ENCODE data around the gene PPP1CC. TPM values are rescaled to one million over a fixed set of nuclear protein-coding genes. Genes with fewer than 3 reads are reported as not detected.
A peak's percentile ranks its signal among the peaks of the same experiment; 100 is the strongest.

PPP1CC gene
- total RNA-seq, 2 experiments from 2014 or later, result 334 to 343 TPM

- intact Hi-C loops (cut with micrococcal nuclease), result no loop called here
- no peak overlapping the region for H3K4me3 Mint-ChIP-seq
- H3K27me3 Mint-ChIP-seq, result no peaks in the 10 kb centered on the region
- ChIA-PET POLR2A (no interaction called here), CTCF (no interaction called here)
- no peaks in the 10 kb centered on the region for H3K36me3 Mint-ChIP-seq
- H3K9me3 Mint-ChIP-seq, result no peaks in the 10 kb centered on the region
- H3K27ac Mint-ChIP-seq, result no peak overlapping the region
- peaks cover 12% of the 10 kb centered on the region for H3K4me1 Mint-ChIP-seq (ENCODE audit: low read depth)
- no peak for DNase-seq
Measured at GRCh38 chr12:110680032-110680431, 62.7 kb downstream of the PPP1CC start.

DNA sequence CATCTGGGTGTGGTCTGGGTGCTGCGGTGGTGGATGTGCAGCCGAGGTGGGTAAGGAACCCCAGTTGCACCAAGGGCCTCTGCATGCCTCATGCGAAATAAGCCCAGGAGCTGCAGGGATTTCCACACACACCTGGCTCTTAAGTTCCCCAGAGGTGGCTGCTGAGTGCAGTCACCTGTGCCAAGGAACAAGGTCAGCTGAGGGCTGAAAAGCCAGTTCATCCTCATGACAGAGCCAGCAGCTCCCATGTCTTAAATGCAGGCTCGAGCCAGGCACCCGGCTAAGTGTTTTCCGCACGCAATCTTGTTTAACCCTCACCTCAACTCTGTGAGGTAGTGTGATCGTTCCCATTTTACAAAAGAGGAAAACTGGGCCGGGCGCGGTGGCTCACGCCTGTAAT is 63.5 kb downstream of the PPP1CC start:
- no peaks in the 10 kb centered on the region for H3K27me3 Mint-ChIP-seq
- peaks cover 12% of the 10 kb centered on the region for H3K4me1 Mint-ChIP-seq (ENCODE audit: low read depth)
- no peak overlapping the region for H3K27ac Mint-ChIP-seq
- H3K4me3 Mint-ChIP-seq, result no peak overlapping the region
- POLR2A ChIA-PET, result no interaction called here
- H3K36me3 Mint-ChIP-seq, result peaks cover 3% of the 10 kb centered on the region
- H3K9me3 Mint-ChIP-seq, result peaks cover 5% of the 10 kb centered on the region
- intact Hi-C loops (cut with micrococcal nuclease), result no loop called here
- DNase-seq, result no peak
- CTCF ChIA-PET, result no interaction called here

DNA sequence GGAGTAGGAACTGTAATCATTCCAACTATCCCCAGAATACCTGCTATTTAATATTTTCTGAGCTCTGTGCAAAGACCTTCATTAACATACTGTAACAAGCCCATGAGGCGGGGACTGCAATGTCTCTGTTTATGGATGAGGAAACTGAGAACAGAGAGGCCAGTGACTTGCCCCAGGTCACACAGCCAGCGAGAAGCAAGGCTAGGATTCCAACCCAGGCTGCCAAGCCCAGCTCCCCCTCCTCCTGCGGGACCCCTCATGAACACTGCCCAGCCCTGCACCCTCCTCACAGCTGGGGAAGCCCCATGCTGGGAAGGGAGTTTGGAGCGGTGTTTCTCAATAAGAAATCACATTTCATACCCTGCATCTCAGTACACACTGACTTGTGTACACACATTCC is 64.7 kb downstream of the PPP1CC start:
- Mint-ChIP-seq H3K27ac (no peak overlapping the region), H3K4me3 (no peak overlapping the region), H3K36me3 (peaks cover 3% of the 10 kb centered on the region), H3K9me3 (peaks cover 5% of the 10 kb centered on the region), H3K4me1 (ENCODE audit: low read depth) (peaks cover 12% of the 10 kb centered on the region), H3K27me3 (no peaks in the 10 kb centered on the region)
- ChIA-PET POLR2A (no interaction called here), CTCF (no interaction called here)
- DNase-seq, result no peak
- intact Hi-C loops (cut with micrococcal nuclease), result no loop called here

- POLR2A ChIA-PET, result no interaction called here
- Mint-ChIP-seq H3K27me3 (no peaks in the 10 kb centered on the region), H3K36me3 (peaks cover 3% of the 10 kb centered on the region), H3K4me1 (ENCODE audit: low read depth) (peaks cover 15% of the 10 kb centered on the region), H3K9me3 (peaks cover 5% of the 10 kb centered on the region), H3K4me3 (no peak overlapping the region), H3K27ac (no peak overlapping the region)
- CTCF ChIA-PET, result no interaction called here
- no peak for DNase-seq
- intact Hi-C loops (cut with micrococcal nuclease), result no loop called here
Measured at GRCh38 chr12:110677206-110677911, 65.3 kb downstream of the PPP1CC start.

GRCh38 chr12:110676171-110676570 is 66.5 kb downstream of the PPP1CC start:
- intact Hi-C loops (cut with micrococcal nuclease), result no loop called here
- H3K27me3 Mint-ChIP-seq, result no peaks in the 10 kb centered on the region
- CTCF ChIA-PET, result interaction anchor here (1.2 kb wide), 1 partner anchor 12 kb away, joined by 3 read pairs; no protein-coding TSS in a partner anchor
- peaks cover 5% of the 10 kb centered on the region for H3K9me3 Mint-ChIP-seq
- DNase-seq, result no peak
- H3K4me3 Mint-ChIP-seq, result no peak overlapping the region
- peaks cover 3% of the 10 kb centered on the region for H3K36me3 Mint-ChIP-seq
- POLR2A ChIA-PET, result no interaction called here
- H3K27ac Mint-ChIP-seq, result no peak overlapping the region
- peaks cover 15% of the 10 kb centered on the region for H3K4me1 Mint-ChIP-seq (ENCODE audit: low read depth)

- peaks cover 21% of the 10 kb centered on the region for H3K4me1 Mint-ChIP-seq (ENCODE audit: low read depth)
- peaks cover 11% of the 10 kb centered on the region for H3K9me3 Mint-ChIP-seq
- peak overlapping the region; percentile 70 for H3K27ac Mint-ChIP-seq
- ChIA-PET POLR2A (no interaction called here), CTCF (no interaction called here)
- peaks cover 9% of the 10 kb centered on the region for H3K36me3 Mint-ChIP-seq
- no peaks in the 10 kb centered on the region for H3K27me3 Mint-ChIP-seq
- peak; percentile 59 for DNase-seq
- intact Hi-C loops (cut with micrococcal nuclease), result no loop called here
- no peak overlapping the region for H3K4me3 Mint-ChIP-seq
Measured at GRCh38 chr12:110670161-110670701, 72.5 kb downstream of the PPP1CC start.

Other genes with a start within 250 kb of the PPP1CC start
- gene VPS29, start 240.8 kb downstream of the PPP1CC start, total RNA-seq, result 100 to 1,000 TPM; 100 to 106 TPM
- gene RAD9B, start 240.6 kb downstream of the PPP1CC start, total RNA-seq, result 1 to 10 TPM; 1.1 to 2.7 TPM
- gene PPTC7, start 159.6 kb downstream of the PPP1CC start, total RNA-seq, result 10 to 100 TPM; 36.9 to 37.0 TPM
- 1 to 10 TPM; 6.4 to 7.6 TPM for gene TCTN1, start 128.8 kb downstream of the PPP1CC start, total RNA-seq
- gene HVCN1, start 53.8 kb downstream of the PPP1CC start, total RNA-seq, result 1 to 10 TPM; 4.0 to 4.1 TPM
- gene CCDC63, start 104.1 kb upstream of the PPP1CC start, total RNA-seq, result not detected
- not detected for gene MYL2, start 177.7 kb upstream of the PPP1CC start, total RNA-seq